GM21423 (cell line): ENCODE measurements around the gene CABP1.

Source experiments
- ATAC-seq: cut with Tn5 transposase; IDR thresholded peaks from one replicate; pipeline ENCODE4 v1.9.1; 2021; ENCODE audit warnings: mild to moderate bottlenecking, moderate library complexity; ENCODE audit not compliant: unreplicated experiment

The CABP1 gene

DNA sequence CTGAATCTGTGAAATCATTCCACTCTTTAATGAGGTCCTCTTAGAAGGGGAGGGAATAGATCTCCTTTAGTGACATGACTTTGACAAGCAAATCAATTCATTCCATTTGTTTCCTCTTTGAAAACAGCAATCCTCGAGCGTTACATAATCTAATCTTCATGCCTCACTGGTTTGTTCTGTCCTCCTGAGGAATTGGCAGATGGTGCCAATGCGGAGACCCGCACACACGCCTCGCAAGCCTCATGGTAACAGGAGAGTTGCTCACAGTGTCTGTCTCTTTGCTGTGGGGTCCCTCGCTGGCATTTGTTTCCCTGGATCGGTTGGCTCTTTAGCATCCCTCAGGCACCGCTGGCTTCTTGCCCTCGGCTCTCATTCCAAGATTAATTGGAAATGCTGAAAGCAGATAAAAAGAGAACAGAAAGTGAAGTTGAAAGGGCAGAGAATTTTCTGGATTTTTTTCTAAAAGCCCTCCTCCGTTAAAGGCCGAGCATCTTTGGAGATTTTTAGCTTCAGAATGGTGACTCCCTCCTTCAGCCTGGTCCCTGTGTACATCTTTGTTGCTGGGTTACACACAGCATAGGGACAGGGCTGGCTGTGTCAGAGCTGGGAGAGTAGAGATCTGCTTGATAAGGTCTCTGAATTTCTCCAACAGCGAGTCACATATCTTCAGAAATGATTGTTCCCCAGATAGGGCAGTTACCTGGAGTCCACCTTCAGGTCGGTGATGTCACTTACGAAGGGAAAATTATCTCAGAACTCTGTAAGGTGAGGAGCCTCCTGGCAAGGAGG lies 10.1 kb upstream of the CABP1 start:
- no peak for ATAC-seq

DNA sequence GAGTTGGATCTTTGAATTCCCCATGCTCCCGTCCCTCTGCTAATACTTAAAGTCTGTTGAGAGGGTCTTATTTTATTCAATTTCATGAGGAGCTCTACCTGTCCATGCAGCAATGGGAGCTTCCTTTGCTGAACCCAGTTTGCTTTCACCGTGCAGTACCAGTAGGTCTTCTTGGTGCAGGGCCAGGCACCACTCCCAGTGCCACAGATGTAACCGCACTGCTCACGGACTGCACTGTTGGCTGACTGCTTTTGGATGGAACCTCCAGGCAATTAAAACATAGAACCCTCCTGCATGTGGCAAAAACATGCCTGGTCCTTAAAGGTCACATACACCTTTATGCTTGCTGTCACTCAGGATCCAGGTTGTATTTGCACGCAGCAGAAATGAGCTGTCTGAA lies 9.3 kb upstream of the CABP1 start:
- ATAC-seq: no peak

DNA sequence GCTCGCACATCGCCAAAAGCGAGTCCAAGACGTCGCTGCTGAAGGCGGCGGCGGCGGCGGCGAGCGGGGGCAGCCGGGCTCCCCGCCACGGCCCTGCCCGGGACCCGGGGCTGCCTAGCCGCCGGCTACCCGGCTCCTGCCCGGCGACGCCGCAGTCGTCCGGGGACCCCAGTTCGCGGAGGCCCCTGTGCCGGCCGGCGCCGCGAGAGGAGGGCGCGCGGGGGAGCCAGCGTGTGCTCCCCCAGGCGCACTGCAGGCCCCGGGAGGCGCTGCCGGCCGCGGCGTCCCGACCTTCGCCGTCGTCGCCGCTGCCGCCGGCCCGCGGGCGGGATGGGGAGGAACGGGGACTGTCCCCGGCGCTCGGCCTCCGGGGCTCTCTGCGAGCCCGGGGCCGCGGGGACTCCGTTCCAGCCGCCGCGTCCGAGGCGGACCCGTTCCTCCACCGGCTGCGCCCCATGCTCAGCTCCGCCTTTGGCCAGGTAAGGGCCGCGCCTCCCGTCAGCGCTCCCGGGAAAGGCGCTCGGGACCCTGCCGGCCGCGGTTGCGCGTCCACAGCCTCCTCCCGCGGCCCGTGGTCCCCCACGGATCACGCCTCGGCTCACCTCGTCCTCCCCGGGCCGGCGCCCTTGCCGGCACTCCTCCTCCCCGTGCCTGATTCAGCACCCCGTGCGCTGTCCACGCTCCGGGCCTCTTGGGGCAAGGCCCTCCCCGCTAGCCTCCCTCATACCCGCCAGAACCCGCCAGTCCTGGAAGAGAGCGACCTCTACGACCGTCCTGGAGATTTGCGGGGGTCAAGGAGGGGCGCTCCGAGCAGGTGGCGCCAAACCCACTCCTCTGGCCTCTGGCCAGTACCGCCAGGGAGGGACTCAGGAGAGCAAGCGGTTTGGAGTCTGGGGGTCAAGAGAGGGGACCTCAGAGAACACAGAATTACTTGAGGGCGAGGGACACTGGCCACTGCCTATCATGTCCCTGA lies 721 bp downstream of the CABP1 start:
- ATAC-seq: peak; percentile 54

DNA sequence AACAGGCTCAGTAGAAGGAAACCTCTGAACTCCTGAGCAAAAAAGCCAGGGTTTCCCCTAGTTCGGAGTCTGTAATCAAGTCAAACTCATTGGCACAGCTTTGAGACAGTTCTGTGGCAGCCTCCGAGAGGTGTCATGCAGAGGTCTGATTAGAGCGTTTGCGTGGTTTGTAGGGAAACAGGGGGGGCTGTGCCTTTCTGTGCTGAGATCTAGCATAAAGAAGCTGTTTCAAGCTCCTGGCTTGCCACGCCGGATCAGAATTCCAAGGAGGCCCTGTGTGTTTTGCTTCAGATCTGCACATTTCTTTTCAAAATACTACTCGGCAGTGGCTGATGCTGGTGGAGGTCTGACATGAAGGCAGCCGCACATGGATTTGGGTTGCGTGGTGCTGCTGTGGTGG lies 1.7 kb downstream of the CABP1 start:
- no peak for ATAC-seq

DNA sequence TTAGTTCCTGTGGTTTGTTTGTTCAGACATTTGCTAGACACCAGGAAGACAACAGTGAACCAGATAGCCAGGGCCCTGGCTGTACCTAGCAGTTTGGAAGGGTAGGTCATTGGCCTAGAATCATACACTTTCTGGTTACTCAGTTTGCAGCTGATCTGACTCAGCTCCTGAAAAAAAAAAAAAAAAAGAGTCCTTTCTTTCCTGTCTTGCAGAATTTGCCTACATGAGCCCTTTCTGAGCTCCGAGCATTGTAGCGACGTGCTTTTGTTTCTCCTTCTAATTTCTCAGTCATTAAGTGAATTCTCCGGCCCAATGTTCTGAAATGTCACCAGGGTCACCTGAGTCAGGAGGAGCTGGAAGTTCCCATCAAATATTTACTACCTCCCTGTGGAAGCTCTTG lies 2.4 kb downstream of the CABP1 start:
- ATAC-seq: no peak

DNA sequence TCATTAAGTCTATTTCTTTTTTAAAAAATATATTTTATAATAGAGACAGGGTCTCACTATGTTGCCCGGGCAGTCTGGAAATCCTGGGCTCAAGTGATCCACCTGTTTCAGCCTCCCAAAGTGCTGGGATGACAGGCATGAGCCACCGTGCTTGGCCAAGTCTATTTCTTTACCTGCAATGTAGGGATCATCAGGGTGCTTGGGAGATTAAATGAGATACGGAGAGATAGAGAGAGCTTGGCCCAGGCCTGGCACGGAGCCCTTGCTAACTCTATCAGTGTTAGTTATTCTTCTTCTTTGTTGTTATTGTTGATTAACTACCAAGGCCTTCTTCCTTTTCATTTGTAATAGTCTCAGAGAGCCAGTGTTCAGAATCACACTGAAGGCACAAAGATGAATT lies 3.1 kb downstream of the CABP1 start:
- ATAC-seq: no peak

DNA sequence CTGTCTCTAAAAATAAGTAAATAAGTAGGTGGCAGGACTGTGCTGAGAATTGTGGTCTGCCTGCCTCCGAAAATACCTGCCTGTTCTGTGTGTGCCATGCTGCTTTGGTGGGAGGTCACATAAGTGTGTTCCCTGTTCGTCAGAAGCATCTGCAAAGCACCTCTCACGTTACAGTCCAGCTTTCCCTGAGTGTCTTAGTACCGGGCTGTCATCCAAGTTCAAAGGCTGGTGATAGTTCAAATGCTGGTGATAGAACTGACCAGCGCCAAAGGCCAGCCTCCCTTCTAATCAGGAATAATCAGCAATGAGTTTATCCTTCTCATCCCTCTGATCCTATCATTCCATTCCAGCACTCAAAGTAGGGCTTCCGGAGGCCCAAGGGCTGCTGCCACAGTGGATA lies 5.6 kb downstream of the CABP1 start:
- no peak for ATAC-seq

DNA sequence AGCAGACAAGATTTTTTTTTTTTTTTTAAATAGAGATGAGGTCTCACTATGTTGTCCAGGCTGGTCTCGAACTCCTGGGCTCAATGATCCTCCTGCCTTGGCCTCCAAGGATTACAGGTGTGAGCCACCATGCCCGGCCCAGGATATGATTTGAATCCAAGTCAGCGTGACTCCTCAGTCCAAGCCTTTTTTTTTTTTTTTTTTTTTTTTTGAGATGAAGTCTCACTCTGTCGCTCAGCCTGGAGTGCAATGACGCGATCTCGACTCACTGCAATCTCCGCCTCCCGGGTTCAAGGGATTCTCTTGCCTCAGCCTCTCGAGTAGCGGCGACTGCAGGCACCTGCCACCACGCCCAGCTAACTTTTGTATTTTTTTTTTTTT lies 6.9 kb downstream of the CABP1 start:
- ATAC-seq: no peak

DNA sequence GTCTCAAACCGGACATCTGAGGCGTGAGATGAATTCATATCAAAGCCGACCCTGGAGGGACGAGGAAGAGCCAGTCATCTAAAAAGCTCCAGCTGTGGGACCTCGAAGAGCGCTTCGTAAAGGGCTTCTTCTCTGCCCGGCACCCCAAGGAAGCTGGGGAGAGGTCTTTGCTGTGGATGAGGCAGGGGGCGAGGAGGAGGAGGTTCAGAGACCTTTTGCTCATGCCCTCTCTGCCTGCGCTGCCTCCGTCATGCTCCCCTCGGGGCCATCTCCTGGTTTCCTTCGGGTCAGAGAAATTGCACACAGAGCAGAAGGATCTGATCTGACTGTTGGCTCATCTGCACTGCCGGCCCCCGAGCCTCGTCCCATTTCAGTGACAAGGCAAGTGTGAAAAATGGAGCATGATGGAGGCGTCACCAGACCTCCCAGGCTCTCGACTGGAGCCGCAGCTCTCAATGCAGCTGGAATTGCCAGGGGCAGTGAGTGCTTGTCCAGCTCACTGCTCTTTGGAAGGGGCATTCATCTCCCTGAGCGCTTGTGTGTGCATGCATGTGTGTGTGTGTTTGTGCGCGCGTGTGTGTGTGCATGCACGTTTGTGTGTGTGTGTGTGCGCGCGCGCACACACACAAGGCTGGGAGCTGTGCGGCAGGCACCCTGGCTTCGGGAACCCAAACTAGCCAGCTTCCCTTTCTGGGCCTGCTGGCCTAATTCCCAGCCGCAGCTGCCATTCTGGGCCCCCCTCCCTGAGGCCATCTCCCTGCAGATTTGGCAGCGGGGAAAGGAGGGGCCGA lies 9.2 kb downstream of the CABP1 start:
- ATAC-seq: no peak

DNA sequence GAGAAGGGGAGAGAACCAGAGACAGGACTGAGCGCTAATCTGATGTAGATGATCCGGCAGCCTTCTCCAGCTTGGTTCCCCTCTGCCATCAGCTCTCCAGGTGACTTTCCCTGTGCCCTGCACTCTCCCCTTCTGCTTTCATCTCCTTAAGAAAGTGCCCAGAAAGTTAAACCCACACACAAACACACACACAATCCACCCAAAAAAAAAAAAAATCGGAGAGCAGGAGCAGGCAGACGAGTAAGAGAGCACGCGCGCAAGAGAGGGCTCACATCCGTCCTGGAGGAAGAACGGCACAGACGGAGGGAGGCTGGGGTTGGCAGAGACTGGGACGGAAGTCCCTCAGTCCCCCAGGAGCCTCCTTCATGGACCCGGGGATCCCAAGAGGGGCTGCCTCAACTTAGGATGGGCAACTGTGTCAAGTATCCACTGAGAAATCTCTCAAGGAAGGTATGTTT lies 9.8 kb downstream of the CABP1 start:
- ATAC-seq: no peak

DNA sequence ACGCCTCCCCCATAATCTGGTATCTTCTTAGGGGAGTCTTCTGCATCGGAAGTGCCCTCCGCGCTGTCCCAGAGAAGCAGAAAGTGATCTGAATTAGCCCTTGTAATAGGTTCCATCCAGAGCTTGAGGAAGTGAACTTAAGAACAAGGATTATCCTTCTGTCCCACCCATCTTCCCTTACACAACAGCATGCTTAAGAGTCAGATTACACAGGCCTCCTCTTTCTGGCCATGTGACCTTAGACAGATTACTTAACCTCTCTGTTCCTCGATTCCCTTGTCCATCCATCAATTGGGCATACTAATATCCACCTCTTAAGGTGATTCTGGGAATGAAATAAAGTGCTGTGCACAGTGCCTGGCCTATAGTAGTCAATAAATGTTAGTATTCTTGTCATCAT lies 11.4 kb downstream of the CABP1 start:
- ATAC-seq: no peak

DNA sequence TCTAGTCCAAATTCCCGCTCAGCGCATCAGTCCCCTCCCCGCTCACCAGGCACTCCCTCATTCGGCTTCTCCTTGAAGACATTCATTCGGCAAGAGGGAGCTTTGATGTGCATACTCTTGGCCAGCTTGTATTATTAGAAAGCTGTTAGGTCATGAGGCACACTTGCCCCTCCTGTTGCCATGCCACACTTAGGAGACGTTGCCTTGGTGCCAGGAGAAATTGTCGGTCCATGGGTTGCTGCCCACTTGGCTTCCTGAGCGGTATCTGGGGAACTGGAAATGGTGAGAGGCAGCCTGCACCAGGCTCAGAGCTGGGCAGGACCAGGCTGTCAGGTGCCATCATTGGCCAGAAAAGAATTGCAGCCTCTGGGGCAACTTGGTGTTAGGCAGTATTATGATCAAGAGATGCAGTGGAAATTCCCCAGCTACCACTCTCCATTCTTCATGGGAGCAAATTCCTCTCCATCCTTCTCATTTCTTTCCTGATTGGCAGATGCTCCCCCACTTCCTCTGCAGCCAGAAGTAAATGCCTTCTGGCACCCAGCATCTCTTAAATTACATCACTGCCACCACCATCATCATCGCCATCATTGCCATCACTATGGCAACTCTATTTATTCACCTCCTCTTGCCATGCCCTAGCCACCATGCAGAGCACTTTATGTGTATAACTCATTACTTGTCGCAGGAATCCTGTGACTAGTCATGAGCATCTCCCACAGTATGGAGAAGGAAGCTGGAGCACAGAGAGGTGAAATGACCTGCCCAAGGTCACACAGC lies 12.4 kb downstream of the CABP1 start:
- no peak for ATAC-seq

DNA sequence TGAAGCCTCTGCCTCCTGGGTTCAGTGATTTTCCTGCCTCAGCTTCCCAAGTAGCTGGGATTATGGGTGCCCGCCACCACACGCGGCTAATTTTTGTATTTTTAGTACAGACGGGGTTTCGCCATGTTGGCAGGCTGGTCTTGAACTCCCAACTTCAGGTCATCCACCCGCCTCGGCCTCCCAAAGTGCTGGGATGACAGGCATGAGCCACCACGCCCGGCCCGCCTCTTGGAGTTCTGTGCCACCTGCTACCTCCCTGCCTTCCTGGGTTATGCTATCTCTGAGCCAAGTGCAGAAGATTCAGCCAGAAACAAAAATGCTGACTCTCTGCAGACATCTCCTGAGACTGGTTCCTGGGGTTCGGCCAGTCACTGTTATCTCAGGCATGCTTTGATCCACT lies 13.2 kb downstream of the CABP1 start:
- no peak for ATAC-seq

DNA sequence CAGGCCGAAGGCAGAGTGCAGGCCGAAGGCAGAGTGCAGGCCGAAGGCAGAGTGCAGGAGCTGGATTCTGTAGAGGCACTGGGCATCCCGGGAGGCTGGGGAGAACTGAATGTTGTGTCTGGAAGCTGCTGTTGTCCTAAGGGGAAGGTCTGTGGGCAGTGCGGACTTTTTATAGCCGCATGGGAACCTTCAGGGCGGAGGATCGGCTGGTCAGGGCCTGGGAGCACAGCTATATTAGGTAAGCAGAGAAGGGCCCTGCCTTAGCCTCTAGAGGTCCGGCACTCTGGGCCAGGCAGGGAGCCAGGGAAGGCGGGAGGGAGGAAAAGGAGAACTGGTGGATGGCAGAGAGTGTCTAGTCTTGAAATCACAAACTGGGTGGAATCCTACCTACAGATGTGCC lies 14.2 kb downstream of the CABP1 start:
- no peak for ATAC-seq

DNA sequence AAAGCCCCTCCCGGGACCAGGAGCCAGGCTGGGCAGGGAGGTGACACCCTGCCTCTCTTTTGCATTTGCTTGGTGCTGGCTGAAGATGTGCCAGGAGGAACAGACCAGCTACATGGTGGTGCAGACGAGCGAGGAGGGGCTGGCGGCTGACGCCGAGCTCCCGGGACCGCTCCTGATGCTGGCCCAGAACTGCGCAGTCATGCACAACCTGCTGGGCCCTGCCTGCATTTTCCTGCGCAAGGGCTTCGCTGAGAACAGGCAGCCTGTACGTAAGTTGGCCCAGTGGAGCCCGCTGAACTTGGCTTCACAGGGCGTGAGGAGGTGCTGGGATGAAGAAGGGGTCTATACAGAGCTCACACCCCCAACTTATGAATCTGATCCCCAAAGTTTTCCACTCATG lies 15.6 kb downstream of the CABP1 start:
- ATAC-seq: no peak

DNA sequence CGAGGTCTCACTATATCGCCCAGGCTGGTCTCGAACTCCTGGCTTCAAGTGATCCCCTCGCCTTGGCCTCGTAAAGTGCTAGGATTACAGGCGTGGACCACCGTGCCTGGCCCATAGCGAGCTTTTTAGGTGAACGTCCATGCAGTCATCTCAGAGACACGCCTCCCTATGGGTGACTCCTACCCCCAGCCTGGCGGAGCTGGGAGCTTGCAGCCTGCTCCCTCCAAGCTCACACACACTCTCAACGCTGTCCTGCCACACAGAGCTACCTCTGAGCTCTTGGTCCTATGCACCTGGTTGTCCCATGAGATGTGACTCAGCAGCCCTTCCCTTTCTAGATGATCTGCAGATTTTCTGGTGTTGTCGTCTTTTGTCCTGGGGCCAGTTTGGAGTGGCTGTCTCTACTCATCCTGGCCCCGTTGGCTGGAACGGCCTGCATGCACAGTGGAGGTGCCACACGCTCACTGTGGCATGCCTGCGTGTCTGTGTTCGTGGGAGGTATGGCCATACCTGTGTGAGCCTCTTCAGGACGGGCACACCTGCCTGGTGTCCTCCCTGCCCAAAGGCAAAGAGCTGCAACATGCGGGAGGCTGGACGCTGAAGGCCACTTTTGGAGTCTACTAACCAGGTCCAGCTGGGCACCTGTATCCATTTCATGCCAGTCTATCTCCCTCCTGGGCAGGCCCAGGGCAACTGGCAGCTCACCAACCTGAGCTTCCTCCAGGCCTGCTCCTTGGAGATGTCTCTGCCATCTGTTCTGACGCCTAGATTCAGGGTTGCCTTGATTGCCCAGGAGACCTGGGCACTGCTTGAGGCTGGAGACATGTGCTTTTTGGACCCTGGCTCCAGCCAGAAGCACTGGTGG lies 18.1 kb downstream of the CABP1 start:
- no peak for ATAC-seq

DNA sequence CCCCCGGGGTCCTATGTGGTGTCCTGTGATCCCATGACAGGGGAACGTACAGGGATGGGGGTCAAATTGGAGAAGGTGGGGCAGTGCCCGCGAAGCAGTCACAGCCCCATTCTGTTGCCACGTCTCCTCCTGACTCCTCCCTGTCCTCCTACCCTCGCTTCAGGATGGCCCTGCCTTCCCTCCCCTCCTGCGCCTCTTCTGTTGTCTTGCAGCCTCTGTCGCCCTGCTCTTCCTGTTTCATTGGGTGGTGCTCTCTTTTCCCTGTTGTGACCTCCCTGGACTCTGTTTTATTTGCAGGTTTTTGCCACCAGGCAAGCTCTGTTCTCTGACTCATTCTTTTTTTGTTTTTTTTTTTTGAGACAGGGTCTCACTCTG lies 18.7 kb downstream of the CABP1 start:
- no peak for ATAC-seq

DNA sequence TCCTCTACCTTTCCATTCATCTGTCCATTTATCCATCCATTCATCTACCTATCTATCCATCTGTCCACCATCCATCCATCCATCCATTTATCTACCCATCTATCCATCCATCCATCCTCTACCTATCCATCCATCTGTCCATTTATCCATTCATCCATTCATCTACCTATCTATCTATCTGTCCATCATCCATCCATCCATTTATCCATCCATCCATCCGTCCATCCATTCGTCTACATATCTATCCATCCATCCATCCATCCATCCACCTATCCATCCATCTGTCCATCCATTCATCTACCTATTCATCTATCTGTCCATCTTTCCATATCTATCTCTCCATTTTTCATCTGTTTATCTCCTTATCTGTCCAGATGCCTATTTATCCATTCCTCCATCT lies 21.0 kb downstream of the CABP1 start:
- no peak for ATAC-seq

DNA sequence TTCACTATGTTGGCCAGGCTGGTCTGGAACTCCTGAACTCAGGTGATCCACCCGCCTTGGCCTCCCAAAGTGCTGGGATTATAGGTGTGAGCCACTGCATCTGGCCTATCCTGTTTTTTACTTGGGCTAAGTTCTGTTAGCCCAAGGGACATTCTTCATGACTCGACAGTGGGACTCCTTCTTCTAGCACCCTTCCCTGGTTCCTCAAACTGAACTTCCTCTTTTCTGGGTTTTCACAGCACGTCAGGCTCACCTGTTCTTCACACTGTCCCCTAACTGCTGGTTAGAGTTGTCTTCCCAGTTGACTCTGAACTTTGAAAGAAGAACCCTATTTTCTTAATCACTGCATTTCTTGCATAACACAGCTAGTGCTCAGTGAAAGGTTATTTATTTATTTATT lies 22.5 kb downstream of the CABP1 start:
- peak; percentile 76 for ATAC-seq

DNA sequence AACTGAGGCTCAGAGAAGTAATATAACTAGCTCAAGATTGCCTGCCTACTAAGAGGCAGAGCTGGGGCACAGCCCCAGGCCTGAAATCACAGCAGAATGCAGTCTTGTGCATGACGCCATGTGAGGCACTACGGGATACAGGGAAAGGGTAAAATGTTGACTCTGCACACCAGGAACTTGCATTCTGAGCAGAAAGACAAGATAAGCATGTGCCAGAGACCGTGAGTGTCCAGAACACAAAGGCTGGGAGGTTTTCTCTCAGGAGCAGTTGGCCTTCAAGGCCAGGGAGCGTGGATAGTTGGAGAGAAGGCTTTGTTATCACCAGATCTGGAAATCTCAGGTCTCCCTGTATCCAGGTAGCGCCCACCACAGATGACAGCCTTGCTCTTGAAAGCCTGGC lies 23.3 kb downstream of the CABP1 start:
- ATAC-seq: no peak
